ENCODE measurements around the gene MASP1.
"Not testable (repeated sequence)": the region's sequence is repeated elsewhere in the genome, so short reads cannot be mapped to it uniquely, and the experiment has no call there.

DNA sequence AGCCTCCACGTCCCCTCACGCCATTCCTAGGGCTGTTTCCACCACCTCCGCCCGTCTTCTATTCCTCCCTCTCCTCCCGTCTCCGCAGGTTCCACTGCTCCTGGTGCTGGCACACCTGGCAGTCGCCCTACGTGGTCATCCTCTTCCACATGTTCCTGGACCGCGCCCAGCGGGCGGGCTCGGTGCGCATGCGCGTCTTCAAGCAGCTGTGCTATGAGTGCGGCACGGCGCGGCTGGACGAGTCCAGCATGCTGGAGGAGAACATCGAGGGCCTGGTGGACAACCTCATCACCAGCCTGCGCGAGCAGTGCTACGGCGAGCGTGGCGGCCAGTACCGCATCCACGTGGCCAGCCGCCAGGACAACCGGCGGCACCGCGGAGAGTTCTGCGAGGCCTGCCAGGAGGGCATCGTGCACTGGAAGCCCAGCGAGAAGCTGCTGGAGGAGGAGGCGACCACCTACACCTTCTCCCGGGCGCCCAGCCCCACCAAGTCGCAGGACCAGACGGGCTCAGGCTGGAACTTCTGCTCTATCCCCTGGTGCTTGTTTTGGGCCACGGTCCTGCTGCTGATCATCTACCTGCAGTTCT, 92.0 kb downstream of the MASP1 start:
- TF ChIP-seq, protein P1, sequence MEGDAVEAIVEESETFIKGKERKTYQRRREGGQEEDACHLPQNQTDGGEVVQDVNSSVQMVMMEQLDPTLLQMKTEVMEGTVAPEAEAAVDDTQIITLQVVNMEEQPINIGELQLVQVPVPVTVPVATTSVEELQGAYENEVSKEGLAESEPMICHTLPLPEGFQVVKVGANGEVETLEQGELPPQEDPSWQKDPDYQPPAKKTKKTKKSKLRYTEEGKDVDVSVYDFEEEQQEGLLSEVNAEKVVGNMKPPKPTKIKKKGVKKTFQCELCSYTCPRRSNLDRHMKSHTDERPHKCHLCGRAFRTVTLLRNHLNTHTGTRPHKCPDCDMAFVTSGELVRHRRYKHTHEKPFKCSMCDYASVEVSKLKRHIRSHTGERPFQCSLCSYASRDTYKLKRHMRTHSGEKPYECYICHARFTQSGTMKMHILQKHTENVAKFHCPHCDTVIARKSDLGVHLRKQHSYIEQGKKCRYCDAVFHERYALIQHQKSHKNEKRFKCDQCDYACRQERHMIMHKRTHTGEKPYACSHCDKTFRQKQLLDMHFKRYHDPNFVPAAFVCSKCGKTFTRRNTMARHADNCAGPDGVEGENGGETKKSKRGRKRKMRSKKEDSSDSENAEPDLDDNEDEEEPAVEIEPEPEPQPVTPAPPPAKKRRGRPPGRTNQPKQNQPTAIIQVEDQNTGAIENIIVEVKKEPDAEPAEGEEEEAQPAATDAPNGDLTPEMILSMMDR (IDR thresholded peaks at IDR 0.05): not testable (repeated sequence)
- not testable (repeated sequence) for TF ChIP-seq EP300, POLR2AphosphoS5 (IDR thresholded peaks at IDR 0.05)

All from suprapubic skin (tissue), 4 donors.